Measurements from ENCODE around the gene RETSAT.

DNA sequence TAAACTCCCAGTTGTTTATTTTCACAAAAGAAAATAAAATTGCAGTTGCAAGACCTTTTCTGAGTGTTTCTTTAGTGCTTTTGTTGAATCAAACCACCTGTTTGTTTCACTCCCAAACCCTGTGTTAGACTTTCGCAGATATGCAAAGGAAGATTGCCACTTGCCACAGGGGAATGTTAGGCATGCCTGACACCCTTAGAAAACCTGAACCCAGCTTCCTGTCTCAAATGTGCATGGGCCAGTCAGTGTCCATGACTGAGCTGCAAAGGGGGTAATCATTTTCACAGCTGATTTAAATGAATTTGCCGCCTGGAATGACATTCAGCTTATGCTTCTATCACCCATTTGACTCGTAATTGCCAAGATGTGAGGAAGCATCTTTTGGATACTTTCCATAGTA lies 44.0 kb downstream of the RETSAT start:
- TF ChIP-seq, protein P1, sequence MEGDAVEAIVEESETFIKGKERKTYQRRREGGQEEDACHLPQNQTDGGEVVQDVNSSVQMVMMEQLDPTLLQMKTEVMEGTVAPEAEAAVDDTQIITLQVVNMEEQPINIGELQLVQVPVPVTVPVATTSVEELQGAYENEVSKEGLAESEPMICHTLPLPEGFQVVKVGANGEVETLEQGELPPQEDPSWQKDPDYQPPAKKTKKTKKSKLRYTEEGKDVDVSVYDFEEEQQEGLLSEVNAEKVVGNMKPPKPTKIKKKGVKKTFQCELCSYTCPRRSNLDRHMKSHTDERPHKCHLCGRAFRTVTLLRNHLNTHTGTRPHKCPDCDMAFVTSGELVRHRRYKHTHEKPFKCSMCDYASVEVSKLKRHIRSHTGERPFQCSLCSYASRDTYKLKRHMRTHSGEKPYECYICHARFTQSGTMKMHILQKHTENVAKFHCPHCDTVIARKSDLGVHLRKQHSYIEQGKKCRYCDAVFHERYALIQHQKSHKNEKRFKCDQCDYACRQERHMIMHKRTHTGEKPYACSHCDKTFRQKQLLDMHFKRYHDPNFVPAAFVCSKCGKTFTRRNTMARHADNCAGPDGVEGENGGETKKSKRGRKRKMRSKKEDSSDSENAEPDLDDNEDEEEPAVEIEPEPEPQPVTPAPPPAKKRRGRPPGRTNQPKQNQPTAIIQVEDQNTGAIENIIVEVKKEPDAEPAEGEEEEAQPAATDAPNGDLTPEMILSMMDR (IDR thresholded peaks at IDR 0.05; ENCODE audit: low read depth, low read length): no peak
- TF ChIP-seq EZH2phosphoT487 (IDR thresholded peaks at IDR 0.05; ENCODE audit: low read depth): no peak

All from OCI-LY3 (cell line).